SK-N-SH (cell line): ENCODE data around the gene CPA1. TPM values are rescaled to one million over a fixed set of nuclear protein-coding genes. Genes with fewer than 3 reads are reported as not detected.

ENCODE experiments used
- CTCF ChIA-PET: fragments of 300-600, 350-600 bp; formaldehyde crosslinking; extraction: SDS; loops from one replicate; lab custom pipeline; 2021; lab: Yijun Ruan, JAX
- POLR2A ChIA-PET: fragments of 350-600 bp; sonication (Branson Sonifier 250); formaldehyde crosslinking; extraction: SDS; loops from one replicate; lab custom pipeline; 2020; ENCODE audit warnings: antibody characterized with exemption, inconsistent platforms; lab: Yijun Ruan, JAX
- DNase-seq: peaks from one replicate; pipeline ENCODE4 v3.0.0; 2012
- H2AFZ ChIP-seq: fragments of 200-600 bp; sonication (generic); 2 replicates; pipeline ENCODE4 v1.8.1; 2016; ENCODE audit warnings: antibody characterized with exemption, mild to moderate bottlenecking, low read depth
- H3F3A ChIP-seq: fragments of 200-600 bp; sonication (generic); replicated peaks from 2 replicates; pipeline ENCODE3; 2016; ENCODE audit warnings: antibody characterized with exemption, mild to moderate bottlenecking; ENCODE audit not compliant: insufficient read depth
- H3K27ac ChIP-seq, 2 experiments: fragments of 200-500 bp in 1 of 2; fragments of 200-600 bp in 1 of 2; sonication (Bioruptor generic) in 1 of 2; sonication (generic), shearing (Covaris generic) in 1 of 2; 2 replicates each; pipeline versions ENCODE4 v1.5.1 to v1.6.1; 2014 to 2016; ENCODE audit warnings: low read depth in 2 of 2, inconsistent platforms in 1 of 2, low read length in 1 of 2, mild to moderate bottlenecking in 1 of 2, mixed read lengths in 1 of 2
- H3K27me3 ChIP-seq: fragments of 200-600 bp; sonication (generic), shearing (Covaris generic); 2 replicates; pipeline ENCODE4 v1.6.1; 2016; ENCODE audit warnings: mixed run types; ENCODE audit not compliant: insufficient read depth
- H3K36me3 ChIP-seq, 2 experiments: fragments of 200-500 bp in 1 of 2; fragments of 200-600 bp in 1 of 2; sonication (Bioruptor generic) in 1 of 2; sonication (generic) in 1 of 2; replicated peaks in 1 of 2; 2 replicates each; pipeline versions ENCODE3 to v1.5.1; 2014 to 2016; ENCODE audit warnings: low read length in 1 of 2, mild to moderate bottlenecking in 1 of 2; ENCODE audit not compliant: insufficient read depth in 2 of 2, control insufficient read depth in 1 of 2
- H3K4me1 ChIP-seq, 2 experiments: fragments of 200-500 bp in 1 of 2; fragments of 200-600 bp in 1 of 2; sonication (Bioruptor generic) in 1 of 2; sonication (generic), shearing (Covaris generic) in 1 of 2; 2 replicates each; pipeline versions ENCODE4 v1.5.1 to v1.6.1; 2014 to 2016; ENCODE audit warnings: low read depth in 1 of 2, low read length in 1 of 2, mixed run types in 1 of 2; ENCODE audit not compliant: insufficient read depth in 2 of 2, control insufficient read depth in 1 of 2
- H3K4me2 ChIP-seq: fragments of 200-600 bp; sonication (generic), shearing (Covaris generic); 2 replicates; pipeline ENCODE4 v1.6.1; 2017; ENCODE audit warnings: mixed run types
- H3K4me3 ChIP-seq, 2 experiments: fragments of 200-500 bp in 1 of 2; fragments of 200-600 bp in 1 of 2; sonication (Bioruptor generic) in 1 of 2; sonication (generic), shearing (Covaris generic) in 1 of 2; 2 replicates each; pipeline versions ENCODE4 v1.5.1 to v1.8.1; 2014 to 2016; ENCODE audit warnings: low read depth in 2 of 2, inconsistent platforms in 1 of 2, low read length in 1 of 2, mild to moderate bottlenecking in 1 of 2, mixed read lengths in 1 of 2, moderate library complexity in 1 of 2
- H3K79me2 ChIP-seq: fragments of 200-600 bp; sonication (generic); 2 replicates; pipeline ENCODE4 v1.8.1; 2017; ENCODE audit warnings: mild to moderate bottlenecking; ENCODE audit not compliant: insufficient read depth
- H3K9ac ChIP-seq: fragments of 200-600 bp; sonication (generic); 2 replicates; pipeline ENCODE4 v1.6.1; 2017; ENCODE audit warnings: mixed run types
- H3K9me2 ChIP-seq: fragments of 200-600 bp; sonication (generic); 2 replicates; pipeline ENCODE4 v1.6.1; 2017; ENCODE audit warnings: mixed run types
- H3K9me3 ChIP-seq: fragments of 200-600 bp; sonication (generic); 2 replicates; pipeline ENCODE4 v1.6.1; 2017; ENCODE audit warnings: mixed run types, mild to moderate bottlenecking, moderate library complexity
- H4K20me1 ChIP-seq: fragments of 200-600 bp; sonication (generic); 2 replicates; pipeline ENCODE4 v1.6.1; 2017; ENCODE audit warnings: mild to moderate bottlenecking, mixed run types; ENCODE audit not compliant: insufficient read depth
- CHD2 ChIP-seq: fragments of 150-350 bp; IDR thresholded peaks from 2 replicates; pipeline ENCODE4 v1.6.1; 2018; ENCODE audit warnings: low read length; ENCODE audit not compliant: partially characterized antibody
- ELF1 ChIP-seq: IDR thresholded peaks from 2 replicates; pipeline ENCODE4 v1.4.0; 2012
- EP300 ChIP-seq, 2 experiments: IDR thresholded peaks; 2 replicates each; pipeline versions ENCODE4 v1.4.0 to v1.6.1; 2012; ENCODE audit warnings: borderline replicate concordance in 1 of 2, low read depth in 1 of 2, low read length in 1 of 2
- EZH2phosphoT487 ChIP-seq: fragments of 200-600 bp; sonication (generic); IDR thresholded peaks from 2 replicates; pipeline ENCODE4 v1.6.1; 2017; ENCODE audit warnings: low read depth, mixed run types, mild to moderate bottlenecking, antibody characterized with exemption, moderate library complexity, borderline replicate concordance
- FOSL2 ChIP-seq: IDR thresholded peaks from 2 replicates; pipeline ENCODE4 v1.4.0; 2012; ENCODE audit warnings: low read depth, mild to moderate bottlenecking, moderate library complexity, borderline replicate concordance
- GABPA ChIP-seq: IDR thresholded peaks from 2 replicates; pipeline ENCODE4 v1.4.0; 2012; ENCODE audit warnings: low read depth, mild to moderate bottlenecking
- GATA2 ChIP-seq: sonication (generic); formaldehyde crosslinking; IDR thresholded peaks from 2 replicates; pipeline ENCODE4 v1.5.0; 2020; ENCODE audit warnings: mild to moderate bottlenecking, missing genetic modification reagents
- IRF3 ChIP-seq: fragments of 150-350 bp; IDR thresholded peaks from 2 replicates; pipeline ENCODE4 v1.6.1; 2016; ENCODE audit warnings: mild to moderate bottlenecking, low read depth, low read length
- NFIC ChIP-seq: IDR thresholded peaks from 2 replicates; pipeline ENCODE4 v1.4.0; 2012; ENCODE audit warnings: borderline replicate concordance
- NRF1 ChIP-seq: IDR thresholded peaks from 2 replicates; pipeline ENCODE4 v1.6.1; 2012; ENCODE audit warnings: low read depth, mild to moderate bottlenecking, low read length
- POLR2AphosphoS5 ChIP-seq: IDR thresholded peaks from 2 replicates; pipeline ENCODE4 v1.6.1; 2012; ENCODE audit warnings: low read depth, low read length
- RAD21 ChIP-seq: IDR thresholded peaks from 2 replicates; pipeline ENCODE4 v1.6.1; 2012; ENCODE audit warnings: mild to moderate bottlenecking, low read length
- RCOR1 ChIP-seq: fragments of 150-350 bp; IDR thresholded peaks from 2 replicates; pipeline ENCODE4 v1.6.1; 2017; ENCODE audit warnings: antibody characterized with exemption, low read length
- RFX5 ChIP-seq: IDR thresholded peaks from 2 replicates; pipeline ENCODE4 v1.6.1; 2012; ENCODE audit warnings: mild to moderate bottlenecking, improper control_type of control experiment, low read length
- SIN3A ChIP-seq: IDR thresholded peaks from 2 replicates; pipeline ENCODE4 v1.6.1; 2012; ENCODE audit warnings: low read depth, mild to moderate bottlenecking, low read length, moderate library complexity, borderline replicate concordance
- SMC3 ChIP-seq: IDR thresholded peaks from 2 replicates; pipeline ENCODE4 v1.6.1; 2012; ENCODE audit warnings: low read depth, low read length, improper control_type of control experiment
- TAF1 ChIP-seq: IDR thresholded peaks from 2 replicates; pipeline ENCODE4 v1.6.1; 2012; ENCODE audit warnings: low read depth, mild to moderate bottlenecking, low read length, moderate library complexity, borderline replicate concordance
- TCF12 ChIP-seq: IDR thresholded peaks from 2 replicates; pipeline ENCODE4 v1.4.0; 2012
- TEAD4 ChIP-seq: IDR thresholded peaks from 2 replicates; pipeline ENCODE4 v1.4.0; 2012; ENCODE audit warnings: mild to moderate bottlenecking, borderline replicate concordance; ENCODE audit not compliant: insufficient read depth
- USF2 ChIP-seq: fragments of 150-350 bp; IDR thresholded peaks from 2 replicates; pipeline ENCODE4 v1.6.1; 2017; ENCODE audit warnings: antibody characterized with exemption, low read length, low read depth, borderline replicate concordance
- YY1 ChIP-seq: IDR thresholded peaks from 2 replicates; pipeline ENCODE4 v1.4.0; 2012; ENCODE audit warnings: low read depth, mild to moderate bottlenecking
- WGBS: methylation state at CpG from one replicate; pipeline ENCODE4 v1.1.6; 2017; ENCODE audit warnings: low lambda C conversion rate; 5-methylcytosine and 5-hydroxymethylcytosine counted together
- polyA plus RNA-seq, 3 experiments: library from polyadenylated mRNA; depleted of rRNA; stranded (reverse); fragments of >200 nt; gene quantifications; 2 replicates each; pipeline ENCODE4 v1.2.3, GENCODE V29; 2012

The CPA1 gene
- polyA plus RNA-seq, 1 of the 3 experiments (the other 2 are of a cell fraction): 0.05 TPM

- TF ChIP-seq NFIC (no peak), USF2 (no peak), GATA2 (CRISPR knock-in tag) (no peak), IRF3 (no peak), TCF12 (no peak), RFX5 (no peak), NRF1 (no peak), FOSL2 (no peak), CHD2 (no peak), TAF1 (no peak), TEAD4 (no peak), EZH2phosphoT487 (no peak), SIN3A (no peak), YY1 (no peak), GABPA (no peak), POLR2AphosphoS5 (no peak), RAD21 (no peak)
- H3K4me1 ChIP-seq: no peaks in the 10 kb centered on the region
- no peaks in the 10 kb centered on the region for H3K9me2 ChIP-seq
- POLR2A ChIA-PET: no interaction called here
- no peak overlapping the region for H3K27ac ChIP-seq
- no peak overlapping the region for H3K4me2 ChIP-seq
- no peak overlapping the region for H3K9ac ChIP-seq
- H3K36me3 ChIP-seq: no peaks in the 10 kb centered on the region
- H2AFZ ChIP-seq: no peak overlapping the region
- no peaks in the 10 kb centered on the region for H4K20me1 ChIP-seq
- H3K79me2 ChIP-seq: no peaks in the 10 kb centered on the region
- CTCF ChIA-PET: interaction anchor here (1.2 kb wide), 1 partner anchor 11 kb away, joined by 5 read pairs; no protein-coding TSS in a partner anchor
- no peaks in the 10 kb centered on the region for H3K9me3 ChIP-seq
- H3F3A ChIP-seq: no peaks in the 10 kb centered on the region
- no peaks in the 10 kb centered on the region for H3K27me3 ChIP-seq
- no peak for DNase-seq
- H3K4me3 ChIP-seq: no peak overlapping the region
- 100% methylated on average over 1 of the region's 3 CpGs for WGBS
Observed at GRCh38 chr7:130386876-130387275, 6.6 kb downstream of the CPA1 start.

- ChIA-PET CTCF (interaction anchor here (1.1 to 1.2 kb wide), 2 partner anchors 10 to 25 kb away, joined by 4 to 5 read pairs; no protein-coding TSS in a partner anchor), POLR2A (no interaction called here)
- Histone ChIP-seq H3K27ac (no peak overlapping the region), H3K27me3 (no peaks in the 10 kb centered on the region), H3K4me2 (no peak overlapping the region), H3K79me2 (no peaks in the 10 kb centered on the region), H3F3A (no peaks in the 10 kb centered on the region), H2AFZ (no peak overlapping the region), H3K9me2 (no peaks in the 10 kb centered on the region), H3K9ac (no peak overlapping the region), H3K4me1 (no peaks in the 10 kb centered on the region), H3K4me3 (no peak overlapping the region), H3K9me3 (no peaks in the 10 kb centered on the region), H3K36me3 (no peaks in the 10 kb centered on the region), H4K20me1 (no peaks in the 10 kb centered on the region)
- 75% methylated on average over 3 of the region's 3 CpGs for WGBS
- DNase-seq: no peak
- TF ChIP-seq USF2: no peak
- TF ChIP-seq EP300 (IDR thresholded peaks at IDR 0.05; ENCODE audit: borderline replicate concordance in 1 of 2, low read depth in 1 of 2, low read length in 1 of 2): no peak
- TF ChIP-seq ELF1: no peak
- no peak for TF ChIP-seq CHD2
- TF ChIP-seq EZH2phosphoT487: no peak
- TF ChIP-seq TAF1: no peak
- TF ChIP-seq SMC3: no peak
- TF ChIP-seq RAD21: no peak
- no peak for TF ChIP-seq GATA2 (CRISPR knock-in tag)
- no peak for TF ChIP-seq RCOR1
Observed at GRCh38 chr7:130387306-130387627, 7.0 kb downstream of the CPA1 start.
